ENCODE measurements around the gene PAQR8.

Gene PAQR8

DNA sequence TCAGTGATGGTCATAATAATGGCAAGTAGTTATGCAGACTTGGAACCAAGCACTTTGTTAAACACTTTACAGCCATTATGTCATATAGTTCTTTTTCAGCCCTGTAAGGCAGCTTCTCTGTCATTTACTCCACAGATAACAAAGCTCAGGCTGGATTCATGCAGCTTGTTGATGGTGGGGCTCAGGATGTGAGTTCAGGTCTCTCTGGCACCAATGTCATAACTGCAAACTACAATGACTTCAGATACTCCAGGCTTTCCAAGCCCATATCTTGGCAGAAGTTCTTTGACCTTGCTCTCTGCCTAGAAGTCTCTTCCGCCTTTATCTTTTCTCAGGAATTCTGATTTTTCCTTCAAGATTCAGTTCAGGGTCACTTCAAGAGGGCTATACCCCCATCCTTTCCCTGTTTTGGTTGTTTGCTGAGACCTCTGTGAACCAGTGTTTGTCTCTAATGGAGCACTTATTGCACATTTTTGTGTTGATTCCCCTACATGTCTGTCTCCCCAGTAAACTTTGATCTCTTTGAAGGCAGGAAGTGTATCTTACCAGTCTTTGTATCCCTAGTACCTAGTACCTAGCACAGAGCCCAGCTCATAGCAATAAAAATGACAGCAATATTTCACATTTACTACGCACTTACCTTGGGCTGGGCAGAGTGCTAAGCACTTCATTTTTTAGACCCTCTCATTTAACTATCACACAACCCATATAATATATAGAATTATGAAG, 38.5 kb downstream of the PAQR8 start:
- DNase-seq (ENCODE audit: low read depth), result no peak
- no peak overlapping the region for H3K4me3 ChIP-seq (ENCODE audit: control insufficient read depth, low read depth, low read length)
- TF ChIP-seq, protein P1, sequence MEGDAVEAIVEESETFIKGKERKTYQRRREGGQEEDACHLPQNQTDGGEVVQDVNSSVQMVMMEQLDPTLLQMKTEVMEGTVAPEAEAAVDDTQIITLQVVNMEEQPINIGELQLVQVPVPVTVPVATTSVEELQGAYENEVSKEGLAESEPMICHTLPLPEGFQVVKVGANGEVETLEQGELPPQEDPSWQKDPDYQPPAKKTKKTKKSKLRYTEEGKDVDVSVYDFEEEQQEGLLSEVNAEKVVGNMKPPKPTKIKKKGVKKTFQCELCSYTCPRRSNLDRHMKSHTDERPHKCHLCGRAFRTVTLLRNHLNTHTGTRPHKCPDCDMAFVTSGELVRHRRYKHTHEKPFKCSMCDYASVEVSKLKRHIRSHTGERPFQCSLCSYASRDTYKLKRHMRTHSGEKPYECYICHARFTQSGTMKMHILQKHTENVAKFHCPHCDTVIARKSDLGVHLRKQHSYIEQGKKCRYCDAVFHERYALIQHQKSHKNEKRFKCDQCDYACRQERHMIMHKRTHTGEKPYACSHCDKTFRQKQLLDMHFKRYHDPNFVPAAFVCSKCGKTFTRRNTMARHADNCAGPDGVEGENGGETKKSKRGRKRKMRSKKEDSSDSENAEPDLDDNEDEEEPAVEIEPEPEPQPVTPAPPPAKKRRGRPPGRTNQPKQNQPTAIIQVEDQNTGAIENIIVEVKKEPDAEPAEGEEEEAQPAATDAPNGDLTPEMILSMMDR (conservative IDR thresholded peaks at IDR 0.05; ENCODE audit: control insufficient read depth, insufficient read depth, low read depth, low read length), result no peak

DNA sequence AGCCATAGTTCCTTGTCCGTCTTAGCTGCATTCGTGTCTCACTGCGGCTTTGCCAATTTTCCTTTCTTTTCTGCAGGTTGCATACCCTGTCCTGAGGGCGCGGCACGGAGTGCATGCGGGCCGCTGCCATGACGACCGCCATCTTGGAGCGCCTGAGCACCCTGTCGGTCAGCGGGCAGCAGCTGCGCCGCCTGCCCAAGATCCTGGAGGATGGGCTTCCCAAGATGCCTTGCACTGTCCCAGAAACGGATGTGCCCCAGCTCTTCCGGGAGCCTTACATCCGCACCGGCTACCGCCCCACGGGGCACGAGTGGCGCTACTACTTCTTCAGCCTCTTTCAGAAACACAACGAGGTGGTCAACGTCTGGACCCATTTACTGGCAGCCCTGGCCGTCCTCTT, 41.1 kb downstream of the PAQR8 start:
- no peak for DNase-seq (ENCODE audit: low read depth)
- TF ChIP-seq, protein P1 (conservative IDR thresholded peaks at IDR 0.05; ENCODE audit: control insufficient read depth, insufficient read depth, low read depth, low read length), result no peak

DNA sequence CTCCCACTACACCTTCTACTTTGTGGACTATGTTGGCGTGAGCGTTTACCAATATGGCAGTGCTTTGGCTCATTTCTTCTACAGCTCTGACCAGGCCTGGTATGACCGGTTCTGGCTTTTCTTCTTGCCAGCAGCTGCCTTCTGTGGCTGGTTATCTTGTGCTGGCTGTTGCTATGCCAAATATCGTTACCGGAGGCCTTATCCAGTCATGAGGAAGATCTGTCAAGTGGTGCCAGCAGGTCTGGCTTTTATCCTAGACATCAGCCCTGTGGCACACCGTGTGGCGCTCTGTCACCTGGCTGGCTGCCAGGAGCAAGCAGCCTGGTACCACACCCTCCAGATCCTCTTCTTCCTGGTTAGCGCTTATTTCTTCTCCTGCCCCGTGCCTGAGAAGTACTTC, 41.7 kb downstream of the PAQR8 start:
- TF ChIP-seq, protein P1 (conservative IDR thresholded peaks at IDR 0.05; ENCODE audit: control insufficient read depth, insufficient read depth, low read depth, low read length), result no peak
- no peak overlapping the region for H3K4me3 ChIP-seq (ENCODE audit: control insufficient read depth, low read depth, low read length)
- DNase-seq (ENCODE audit: low read depth), result no peak

More for the DNA sequence above, 41.1 kb downstream of the PAQR8 start:
- no peak overlapping the region for H3K4me3 ChIP-seq (ENCODE audit: control insufficient read depth, low read depth, low read length)

DNA sequence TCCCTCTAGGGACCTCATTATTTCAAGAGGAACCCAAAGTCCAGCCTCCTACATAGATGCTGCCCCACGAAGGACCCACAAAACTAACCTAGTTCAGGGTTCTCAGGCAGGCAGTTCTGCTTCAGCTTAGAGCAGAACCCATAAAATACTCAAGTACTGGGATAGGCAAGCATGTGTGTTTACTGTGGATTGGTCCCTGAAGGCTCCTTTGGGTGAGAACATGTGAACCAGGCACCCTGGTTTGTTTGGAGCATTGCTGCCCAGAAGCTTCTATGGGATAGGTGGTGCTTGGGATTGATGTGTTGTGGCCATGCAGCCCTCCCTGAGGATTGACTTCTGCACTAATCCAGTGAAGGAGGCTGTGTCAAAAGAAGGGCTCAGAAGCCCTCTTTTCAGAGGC, 43.3 kb downstream of the PAQR8 start:
- TF ChIP-seq, protein P1 (conservative IDR thresholded peaks at IDR 0.05; ENCODE audit: control insufficient read depth, insufficient read depth, low read depth, low read length), result no peak
- no peak overlapping the region for H3K4me3 ChIP-seq (ENCODE audit: control insufficient read depth, low read depth, low read length)
- no peak for DNase-seq (ENCODE audit: low read depth)

DNA sequence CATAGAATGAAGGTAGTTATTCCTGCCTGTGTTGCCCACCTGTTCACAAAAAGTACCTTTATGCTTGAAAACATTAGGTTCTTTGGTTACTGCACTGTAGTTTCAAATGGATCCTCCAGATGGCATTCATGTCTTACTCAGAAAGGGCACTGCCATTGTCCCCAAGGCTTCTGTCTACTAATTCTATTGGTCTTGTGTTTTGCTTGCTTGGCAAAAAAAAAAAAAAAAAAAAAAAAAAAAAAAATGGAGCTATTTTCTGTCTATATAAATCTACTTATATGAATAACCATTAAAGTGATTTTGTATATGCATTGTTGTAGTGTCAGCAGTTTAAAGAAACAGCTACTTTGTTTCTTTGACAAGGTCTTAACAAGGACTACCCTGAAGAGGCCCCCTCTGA, 45.5 kb downstream of the PAQR8 start:
- no peak overlapping the region for H3K4me3 ChIP-seq (ENCODE audit: control insufficient read depth, low read depth, low read length)
- TF ChIP-seq, protein P1 (conservative IDR thresholded peaks at IDR 0.05; ENCODE audit: control insufficient read depth, insufficient read depth, low read depth, low read length), result peak; percentile 58
- DNase-seq (ENCODE audit: low read depth), result peak; percentile 63

DNA sequence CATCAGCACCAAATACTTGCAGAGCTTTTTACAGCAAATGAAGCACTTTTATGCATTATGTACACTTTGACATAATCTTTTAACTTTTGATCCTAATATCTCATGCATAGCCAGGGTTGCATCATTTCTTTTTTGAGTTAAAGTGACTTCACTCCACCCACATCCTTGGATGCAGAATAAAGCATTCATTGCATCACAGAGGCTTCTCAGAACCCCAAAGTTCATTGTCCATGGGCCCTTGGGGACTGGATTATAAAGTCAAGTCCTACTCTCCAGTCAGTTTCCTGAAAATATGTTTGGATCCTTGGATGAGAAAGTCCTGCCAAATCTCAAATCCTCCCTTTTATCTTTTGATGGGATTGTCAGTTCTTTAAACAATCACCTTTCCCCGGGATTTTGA, 47.5 kb downstream of the PAQR8 start:
- H3K4me3 ChIP-seq (ENCODE audit: control insufficient read depth, low read depth, low read length), result no peak overlapping the region
- TF ChIP-seq, protein P1 (conservative IDR thresholded peaks at IDR 0.05; ENCODE audit: control insufficient read depth, insufficient read depth, low read depth, low read length), result no peak
- peak; percentile 72 for DNase-seq (ENCODE audit: low read depth)

All from fibroblast of mammary gland (primary cell).